ENCODE measurements around the gene KPNA1. TPM values are rescaled to one million over a fixed set of nuclear protein-coding genes. Genes with fewer than 3 reads are reported as not detected.

The KPNA1 gene
- total and polyA plus RNA-seq, 2 of the 13 experiments (the other 11 are each of a cell fraction or from before 2014, with no cell fraction given): 15.4 to 30.0 TPM

DNA sequence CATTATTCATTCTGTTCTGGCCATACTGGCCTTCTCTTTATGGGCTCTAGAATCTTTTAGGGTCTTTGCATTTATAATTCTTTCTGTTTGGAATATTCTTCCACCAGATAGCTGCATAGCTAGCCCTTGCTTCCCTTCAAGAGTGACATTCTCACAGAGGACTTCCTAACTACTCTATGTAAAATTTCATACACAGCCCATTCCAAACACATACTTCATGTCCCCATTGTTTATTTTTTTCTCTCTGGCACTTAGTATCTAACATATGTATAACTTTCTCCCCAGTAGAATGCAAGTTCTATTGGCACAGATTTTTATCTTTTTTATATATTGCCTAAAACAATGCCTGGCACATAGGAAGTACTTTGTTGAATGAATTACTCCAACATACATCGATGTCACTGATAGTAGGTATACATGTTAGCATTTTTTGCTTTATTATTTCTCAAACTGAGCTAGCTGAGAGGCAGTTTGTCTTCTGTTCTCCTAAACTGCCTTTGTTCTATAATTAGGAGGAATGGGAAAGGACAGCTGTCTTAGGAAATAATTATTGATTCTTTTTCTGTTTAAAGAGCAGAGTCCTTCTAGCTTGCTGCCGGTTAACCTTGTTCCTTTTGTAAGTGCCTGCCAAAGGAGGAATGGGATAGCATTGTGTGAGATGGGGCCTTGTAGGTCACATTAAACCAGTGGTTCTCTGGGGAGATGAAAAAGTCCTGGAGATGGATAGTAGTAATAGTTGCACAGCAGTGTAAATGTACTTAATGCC, 122.9 kb downstream of the KPNA1 start (continued):
- TF ChIP-seq ZNF253 (CRISPR knock-in tag; IDR thresholded peaks at IDR 0.05; ENCODE audit: borderline replicate concordance) (no peak), ZNF616 (CRISPR knock-in tag; IDR thresholded peaks at IDR 0.05; ENCODE audit: low read depth) (no peak), FOXP1 (IDR thresholded peaks at IDR 0.05) (no peak), FOXP1 (CRISPR knock-in tag; IDR thresholded peaks at IDR 0.05) (peak; percentile 32; the same call in 1 of the 2 replicates), ZNF224 (CRISPR knock-in tag; IDR thresholded peaks at IDR 0.05) (no peak), SAP130 (CRISPR knock-in tag; IDR thresholded peaks at IDR 0.05; ENCODE audit: low read depth) (peak; percentile 60; the same call in 1 of the 2 replicates), ZSCAN31 (CRISPR knock-in tag; IDR thresholded peaks at IDR 0.05; ENCODE audit: low read depth) (no peak), RFXANK (CRISPR knock-in tag; IDR thresholded peaks at IDR 0.05) (no peak), ZBTB8A (CRISPR knock-in tag; IDR thresholded peaks at IDR 0.05; ENCODE audit: borderline replicate concordance, low read depth) (no peak), SIX1 (CRISPR knock-in tag; IDR thresholded peaks at IDR 0.05; ENCODE audit: borderline replicate concordance) (peak; percentile 33; the same call in 1 of the 2 replicates), PAX8 (CRISPR knock-in tag; IDR thresholded peaks at IDR 0.05; ENCODE audit: borderline replicate concordance) (no peak), HNF4G (IDR thresholded peaks at IDR 0.05; ENCODE audit: borderline replicate concordance, low read depth, low read length) (peak; percentile 62; the same call in 1 of the 2 replicates), HNF4G (CRISPR knock-in tag; IDR thresholded peaks at IDR 0.05; ENCODE audit: borderline replicate concordance, low read depth) (no peak), POGZ (CRISPR knock-in tag; IDR thresholded peaks at IDR 0.05) (peak; percentile 67; the same call in 1 of the 2 replicates), LCORL (IDR thresholded peaks at IDR 0.05) (no peak), LCORL (CRISPR knock-in tag; IDR thresholded peaks at IDR 0.05) (peak; percentile 68), ZNF850 (CRISPR knock-in tag; conservative IDR thresholded peaks at IDR 0.05) (no peak), U2AF1 (optimal IDR thresholded peaks at IDR 0.05; ENCODE audit: low read depth, low read length) (no peak)
- TF ChIP-seq, protein P1, sequence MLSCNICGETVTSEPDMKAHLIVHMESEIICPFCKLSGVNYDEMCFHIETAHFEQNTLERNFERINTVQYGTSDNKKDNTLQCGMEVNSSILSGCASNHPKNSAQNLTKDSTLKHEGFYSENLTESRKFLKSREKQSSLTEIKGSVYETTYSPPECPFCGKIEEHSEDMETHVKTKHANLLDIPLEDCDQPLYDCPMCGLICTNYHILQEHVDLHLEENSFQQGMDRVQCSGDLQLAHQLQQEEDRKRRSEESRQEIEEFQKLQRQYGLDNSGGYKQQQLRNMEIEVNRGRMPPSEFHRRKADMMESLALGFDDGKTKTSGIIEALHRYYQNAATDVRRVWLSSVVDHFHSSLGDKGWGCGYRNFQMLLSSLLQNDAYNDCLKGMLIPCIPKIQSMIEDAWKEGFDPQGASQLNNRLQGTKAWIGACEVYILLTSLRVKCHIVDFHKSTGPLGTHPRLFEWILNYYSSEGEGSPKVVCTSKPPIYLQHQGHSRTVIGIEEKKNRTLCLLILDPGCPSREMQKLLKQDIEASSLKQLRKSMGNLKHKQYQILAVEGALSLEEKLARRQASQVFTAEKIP (CRISPR knock-in tag; IDR thresholded peaks at IDR 0.05; ENCODE audit: borderline replicate concordance): no peak
- TF ChIP-seq, protein P2, sequence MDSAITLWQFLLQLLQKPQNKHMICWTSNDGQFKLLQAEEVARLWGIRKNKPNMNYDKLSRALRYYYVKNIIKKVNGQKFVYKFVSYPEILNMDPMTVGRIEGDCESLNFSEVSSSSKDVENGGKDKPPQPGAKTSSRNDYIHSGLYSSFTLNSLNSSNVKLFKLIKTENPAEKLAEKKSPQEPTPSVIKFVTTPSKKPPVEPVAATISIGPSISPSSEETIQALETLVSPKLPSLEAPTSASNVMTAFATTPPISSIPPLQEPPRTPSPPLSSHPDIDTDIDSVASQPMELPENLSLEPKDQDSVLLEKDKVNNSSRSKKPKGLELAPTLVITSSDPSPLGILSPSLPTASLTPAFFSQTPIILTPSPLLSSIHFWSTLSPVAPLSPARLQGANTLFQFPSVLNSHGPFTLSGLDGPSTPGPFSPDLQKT (CRISPR knock-in tag; IDR thresholded peaks at IDR 0.05; ENCODE audit: borderline replicate concordance): no peak
- TF ChIP-seq, protein P3, sequence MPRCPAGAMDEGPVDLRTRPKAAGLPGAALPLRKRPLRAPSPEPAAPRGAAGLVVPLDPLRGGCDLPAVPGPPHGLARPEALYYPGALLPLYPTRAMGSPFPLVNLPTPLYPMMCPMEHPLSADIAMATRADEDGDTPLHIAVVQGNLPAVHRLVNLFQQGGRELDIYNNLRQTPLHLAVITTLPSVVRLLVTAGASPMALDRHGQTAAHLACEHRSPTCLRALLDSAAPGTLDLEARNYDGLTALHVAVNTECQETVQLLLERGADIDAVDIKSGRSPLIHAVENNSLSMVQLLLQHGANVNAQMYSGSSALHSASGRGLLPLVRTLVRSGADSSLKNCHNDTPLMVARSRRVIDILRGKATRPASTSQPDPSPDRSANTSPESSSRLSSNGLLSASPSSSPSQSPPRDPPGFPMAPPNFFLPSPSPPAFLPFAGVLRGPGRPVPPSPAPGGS (CRISPR knock-in tag; IDR thresholded peaks at IDR 0.05): no peak
- TF ChIP-seq, protein P4, sequence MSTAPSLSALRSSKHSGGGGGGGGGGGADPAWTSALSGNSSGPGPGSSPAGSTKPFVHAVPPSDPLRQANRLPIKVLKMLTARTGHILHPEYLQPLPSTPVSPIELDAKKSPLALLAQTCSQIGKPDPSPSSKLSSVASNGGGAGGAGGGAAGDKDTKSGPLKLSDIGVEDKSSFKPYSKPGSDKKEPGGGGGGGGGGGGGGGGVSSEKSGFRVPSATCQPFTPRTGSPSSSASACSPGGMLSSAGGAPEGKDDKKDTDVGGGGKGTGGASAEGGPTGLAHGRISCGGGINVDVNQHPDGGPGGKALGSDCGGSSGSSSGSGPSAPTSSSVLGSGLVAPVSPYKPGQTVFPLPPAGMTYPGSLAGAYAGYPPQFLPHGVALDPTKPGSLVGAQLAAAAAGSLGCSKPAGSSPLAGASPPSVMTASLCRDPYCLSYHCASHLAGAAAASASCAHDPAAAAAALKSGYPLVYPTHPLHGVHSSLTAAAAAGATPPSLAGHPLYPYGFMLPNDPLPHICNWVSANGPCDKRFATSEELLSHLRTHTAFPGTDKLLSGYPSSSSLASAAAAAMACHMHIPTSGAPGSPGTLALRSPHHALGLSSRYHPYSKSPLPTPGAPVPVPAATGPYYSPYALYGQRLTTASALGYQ (CRISPR knock-in tag; IDR thresholded peaks at IDR 0.05): 0 out of 2 replicates have a peak, but pooled peaks have one; percentile 44

Data from HepG2 (cell line).